Gastroesophageal sphincter (tissue), 4 donors: Measurements from ENCODE around the gene CRY2. TPM values are rescaled to one million over a fixed set of nuclear protein-coding genes. Genes with fewer than 3 reads are reported as not detected.

ENCODE experiments used
- ATAC-seq: fragments of 150-250 bp; one replicate; pipeline ENCODE4 v1.9.1; 2016; ENCODE audit warnings: mild to moderate bottlenecking, moderate library complexity
- H3K27ac ChIP-seq, 4 donors: fragments of 200-600 bp; sonication (generic) in 3 of 4; 1 replicate in 3 of 4; 2 replicates in 1 of 4; pipeline ENCODE4 v1.5.1; 2016 to 2019
- H3K27me3 ChIP-seq: fragments of 200-600 bp; sonication (generic); one replicate; pipeline ENCODE4 v1.5.1; 2019
- H3K36me3 ChIP-seq, 2 donors: fragments of 200-600 bp; sonication (generic); one replicate each; pipeline ENCODE4 v1.5.1; 2019; ENCODE audit warnings: control low read depth in 1 of 2
- H3K4me1 ChIP-seq, 3 donors: fragments of 200-600 bp; sonication (generic); 1 replicate in 2 of 3; 2 replicates in 1 of 3; pipeline ENCODE4 v1.5.1; 2016 to 2019; ENCODE audit warnings: control low read depth in 2 of 3
- H3K4me3 ChIP-seq, 2 donors: fragments of 200-600 bp; sonication (generic); one replicate each; pipeline ENCODE4 v1.5.1; 2019; ENCODE audit warnings: mild to moderate bottlenecking in 1 of 2, moderate library complexity in 1 of 2
- H3K9me3 ChIP-seq, 3 donors: fragments of 200-600 bp; sonication (generic); one replicate each; pipeline ENCODE4 v1.5.1; 2017 to 2019; ENCODE audit warnings: control low read depth in 2 of 3
- EP300 ChIP-seq: sonication (generic); formaldehyde crosslinking; IDR thresholded peaks from one replicate; pipeline ENCODE4 v1.6.1; 2017; ENCODE audit warnings: antibody characterized with exemption, mild to moderate bottlenecking
- POLR2A ChIP-seq, 2 donors: fragments of 450-650 bp; IDR thresholded peaks; one replicate each; pipeline ENCODE4 v1.6.1; 2017; ENCODE audit warnings: antibody characterized with exemption in 2 of 2, mild to moderate bottlenecking in 2 of 2, moderate library complexity in 1 of 2
- POLR2AphosphoS5 ChIP-seq: sonication (generic); formaldehyde crosslinking; IDR thresholded peaks from one replicate; pipeline ENCODE4 v1.6.1; 2017; ENCODE audit warnings: antibody characterized with exemption
- WGBS, 2 donors: methylation state at CpG; one replicate each; pipeline ENCODE4 v1.1.5; 2018; ENCODE audit warnings: low coverage in 1 of 2; 5-methylcytosine and 5-hydroxymethylcytosine counted together
- total RNA-seq, 4 donors: library from RNA; depleted of rRNA; stranded (reverse); fragments of >200 nt; gene quantifications; one replicate each; pipeline ENCODE4 v1.1.0, GENCODE V29; 2016
- TF ChIP-seq, protein P1 (sequence below), 4 experiments: fragments of 200-600 bp in 2 of 4; fragments of 450-650 bp in 2 of 4; sonication (generic) in 1 of 4; IDR thresholded peaks; one replicate each; pipeline ENCODE4 v1.5.1; 2017 to 2019; ENCODE audit warnings: antibody characterized with exemption in 4 of 4, mild to moderate bottlenecking in 2 of 4, moderate library complexity in 2 of 4

CRY2 gene
- total RNA-seq, 4 donors from 2014 or later = 38.8 to 82.0 (median 47.7) TPM

GRCh38 chr11:45844822-45845578, 2.3 kb upstream of the CRY2 start:
- Histone ChIP-seq H3K27ac (peak overlapping the region in 1 of 4 donors; percentile 99), H3K4me3 (no peak overlapping the region), H3K36me3 (no peaks in the 10 kb centered on the region), H3K9me3 (no peaks in the 10 kb centered on the region), H3K4me1 (peaks cover 4 to 40% (median 17%) of the 10 kb centered on the region in 3 donors), H3K27me3 (no peaks in the 10 kb centered on the region)
- ATAC-seq = no peak
- TF ChIP-seq, protein P1, sequence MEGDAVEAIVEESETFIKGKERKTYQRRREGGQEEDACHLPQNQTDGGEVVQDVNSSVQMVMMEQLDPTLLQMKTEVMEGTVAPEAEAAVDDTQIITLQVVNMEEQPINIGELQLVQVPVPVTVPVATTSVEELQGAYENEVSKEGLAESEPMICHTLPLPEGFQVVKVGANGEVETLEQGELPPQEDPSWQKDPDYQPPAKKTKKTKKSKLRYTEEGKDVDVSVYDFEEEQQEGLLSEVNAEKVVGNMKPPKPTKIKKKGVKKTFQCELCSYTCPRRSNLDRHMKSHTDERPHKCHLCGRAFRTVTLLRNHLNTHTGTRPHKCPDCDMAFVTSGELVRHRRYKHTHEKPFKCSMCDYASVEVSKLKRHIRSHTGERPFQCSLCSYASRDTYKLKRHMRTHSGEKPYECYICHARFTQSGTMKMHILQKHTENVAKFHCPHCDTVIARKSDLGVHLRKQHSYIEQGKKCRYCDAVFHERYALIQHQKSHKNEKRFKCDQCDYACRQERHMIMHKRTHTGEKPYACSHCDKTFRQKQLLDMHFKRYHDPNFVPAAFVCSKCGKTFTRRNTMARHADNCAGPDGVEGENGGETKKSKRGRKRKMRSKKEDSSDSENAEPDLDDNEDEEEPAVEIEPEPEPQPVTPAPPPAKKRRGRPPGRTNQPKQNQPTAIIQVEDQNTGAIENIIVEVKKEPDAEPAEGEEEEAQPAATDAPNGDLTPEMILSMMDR (IDR thresholded peaks at IDR 0.05) = no peak
- no peak for TF ChIP-seq EP300
- TF ChIP-seq POLR2AphosphoS5 = no peak
- TF ChIP-seq POLR2A (IDR thresholded peaks at IDR 0.05) = no peak
- WGBS, 2 donors = 64 to 81% methylated on average over 1 to 3 of the region's 3 CpGs

DNA sequence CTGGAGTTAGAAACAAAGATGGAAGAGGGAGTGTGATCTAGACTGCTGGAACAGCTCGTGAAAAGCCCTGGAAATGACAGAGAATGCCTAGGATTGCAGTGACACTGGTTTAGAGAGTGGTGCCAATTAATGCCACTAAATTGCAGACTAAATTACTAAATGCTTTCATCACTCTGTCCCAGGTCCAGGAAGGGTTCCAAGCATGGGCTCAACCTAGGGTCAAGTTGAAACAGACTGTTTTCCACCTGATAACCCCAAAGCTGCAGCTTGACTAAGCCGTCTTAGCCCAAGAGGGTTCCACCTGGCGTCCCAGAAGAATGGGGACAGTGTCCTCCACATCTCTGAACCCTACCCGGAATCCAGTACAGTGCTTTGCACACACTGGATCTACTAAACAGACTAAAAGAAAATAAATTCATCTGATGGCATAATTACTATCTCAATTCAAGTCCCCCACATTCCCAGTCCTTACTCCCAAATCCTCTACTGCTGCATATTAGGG, 1.1 kb upstream of the CRY2 start:
- H3K9me3 ChIP-seq = no peaks in the 10 kb centered on the region
- 80 to 95% methylated on average over 3 to 4 of the region's 4 CpGs for WGBS, 2 donors
- H3K4me1 ChIP-seq = peaks cover 5 to 52% (median 29%) of the 10 kb centered on the region in 3 donors
- H3K27ac ChIP-seq = peak overlapping the region; percentile 96 to 99 (median 97)
- no peaks in the 10 kb centered on the region for H3K27me3 ChIP-seq
- TF ChIP-seq EP300 (no peak), POLR2A (IDR thresholded peaks at IDR 0.05) (no peak), POLR2AphosphoS5 (no peak)
- TF ChIP-seq, protein P1 (IDR thresholded peaks at IDR 0.05) = no peak
- ATAC-seq = no peak
- no peaks in the 10 kb centered on the region for H3K36me3 ChIP-seq
- H3K4me3 ChIP-seq = peak overlapping the region in 1 of 2 donors; percentile 92

GRCh38 chr11:45847911-45848316, 639 bp downstream of the CRY2 start:
- peaks cover 18 to 69% (median 43%) of the 10 kb centered on the region in 3 donors for H3K4me1 ChIP-seq
- H3K27ac ChIP-seq = peak overlapping the region; percentile 96 to 99 (median 98)
- H3K9me3 ChIP-seq = no peaks in the 10 kb centered on the region
- H3K27me3 ChIP-seq = no peaks in the 10 kb centered on the region
- peak; percentile 24 for ATAC-seq
- no peaks in the 10 kb centered on the region for H3K36me3 ChIP-seq
- 10% methylated on average over 1 of the region's 16 CpGs; no CpG with 5 or more reads in 1 of the 2 donors for WGBS, 2 donors
- TF ChIP-seq POLR2AphosphoS5 (peak; percentile 26), EP300 (no peak), POLR2A (IDR thresholded peaks at IDR 0.05) (no peak)
- TF ChIP-seq, protein P1 (IDR thresholded peaks at IDR 0.05) = peak in 2 of 4 experiments; percentile 12 to 19
- peak overlapping the region; percentile 92 to 94 for H3K4me3 ChIP-seq

- no peak for ATAC-seq
- Histone ChIP-seq H3K4me3 (peak overlapping the region; percentile 92 to 94), H3K4me1 (peaks cover 22 to 72% (median 47%) of the 10 kb centered on the region in 3 donors)
These were observed 1.4 kb downstream of the CRY2 start for GRCh38 chr11:45848654-45849081.

GRCh38 chr11:45850446-45850845, 3.2 kb downstream of the CRY2 start:
- TF ChIP-seq EP300 = no peak
- TF ChIP-seq, protein P1 (IDR thresholded peaks at IDR 0.05) = no peak
- TF ChIP-seq POLR2A (IDR thresholded peaks at IDR 0.05) = no peak
- TF ChIP-seq POLR2AphosphoS5 = no peak
- no peak overlapping the region for H3K4me3 ChIP-seq
- 30% methylated on average over 2 of the region's 2 CpGs; no CpG with 5 or more reads in 1 of the 2 donors for WGBS, 2 donors
- ATAC-seq = no peak
- peaks cover 32 to 87% (median 63%) of the 10 kb centered on the region in 3 donors for H3K4me1 ChIP-seq
- no peaks in the 10 kb centered on the region for H3K27me3 ChIP-seq
- peak overlapping the region in 3 of 4 donors; percentile 41 to 99 (median 98) for H3K27ac ChIP-seq
- H3K9me3 ChIP-seq = no peaks in the 10 kb centered on the region
- H3K36me3 ChIP-seq = peaks cover 0 to 8% of the 10 kb centered on the region in 2 donors

More at GRCh38 chr11:45848654-45849081, 1.4 kb downstream of the CRY2 start:
- H3K27me3 ChIP-seq = no peaks in the 10 kb centered on the region
- H3K36me3 ChIP-seq = peaks cover 0 to 5% of the 10 kb centered on the region in 2 donors
- no peak for TF ChIP-seq POLR2AphosphoS5
- WGBS, 2 donors = 31 to 39% methylated on average over 5 to 8 of the region's 8 CpGs
- no peaks in the 10 kb centered on the region for H3K9me3 ChIP-seq
- peak overlapping the region; percentile 96 to 99 (median 98) for H3K27ac ChIP-seq
